HG02588 (cell line): ENCODE results near the gene UBE2L3.
"Not testable (repeated sequence)": the region's sequence is repeated elsewhere in the genome, so short reads cannot be mapped to it uniquely, and the experiment has no call there.

Experiments
- ATAC-seq: cut with Tn5 transposase; IDR thresholded peaks from one replicate; pipeline ENCODE4 v1.9.1; 2021; ENCODE audit warnings: mild to moderate bottlenecking, moderate library complexity; ENCODE audit not compliant: unreplicated experiment

The UBE2L3 gene

GRCh38 chr22:21598302-21598701 is 30.8 kb downstream of the UBE2L3 start:
- ATAC-seq: no peak

DNA sequence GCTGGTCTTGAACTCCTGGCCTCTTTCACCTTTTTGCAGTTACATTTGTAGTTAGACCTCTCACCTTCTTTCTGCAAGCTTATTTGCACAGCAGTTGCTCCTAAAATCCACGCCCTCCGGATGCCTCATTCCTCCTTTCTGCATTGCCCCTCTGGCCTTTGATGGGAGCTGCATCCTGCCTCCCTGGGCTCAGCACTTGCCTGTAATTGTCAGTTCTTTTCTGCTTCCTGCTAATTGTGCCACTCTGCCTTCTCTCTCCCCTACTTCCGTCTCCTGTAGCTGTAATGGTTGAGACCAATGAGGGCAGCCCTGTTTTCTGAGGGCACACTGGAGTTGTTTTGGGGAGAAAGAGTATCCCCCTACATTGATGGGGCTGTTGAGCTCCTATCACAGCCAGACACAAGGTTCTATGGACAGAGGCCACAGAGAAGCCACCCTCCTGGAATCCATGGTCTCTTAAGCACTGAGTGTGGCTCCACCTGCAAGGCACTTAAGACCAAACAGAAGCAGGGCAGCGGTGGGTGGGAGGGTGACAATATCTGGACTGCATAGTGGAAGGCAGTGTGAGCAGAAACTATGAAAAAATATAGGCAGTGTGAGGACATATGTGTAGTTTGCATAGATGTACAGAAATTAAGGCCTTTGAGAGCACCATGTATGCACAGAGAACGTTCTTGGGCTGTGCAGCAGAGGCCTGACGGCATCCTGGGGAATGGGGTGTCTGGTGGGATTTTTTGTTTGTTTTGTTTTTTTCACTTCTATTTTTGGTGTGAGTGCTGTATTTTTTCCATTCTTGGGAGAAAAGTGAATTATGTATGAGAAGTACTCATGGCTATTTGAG is 31.8 kb downstream of the UBE2L3 start:
- no peak for ATAC-seq

- no peak for ATAC-seq
These were observed 35.1 kb downstream of the UBE2L3 start for GRCh38 chr22:21602579-21602978.

DNA sequence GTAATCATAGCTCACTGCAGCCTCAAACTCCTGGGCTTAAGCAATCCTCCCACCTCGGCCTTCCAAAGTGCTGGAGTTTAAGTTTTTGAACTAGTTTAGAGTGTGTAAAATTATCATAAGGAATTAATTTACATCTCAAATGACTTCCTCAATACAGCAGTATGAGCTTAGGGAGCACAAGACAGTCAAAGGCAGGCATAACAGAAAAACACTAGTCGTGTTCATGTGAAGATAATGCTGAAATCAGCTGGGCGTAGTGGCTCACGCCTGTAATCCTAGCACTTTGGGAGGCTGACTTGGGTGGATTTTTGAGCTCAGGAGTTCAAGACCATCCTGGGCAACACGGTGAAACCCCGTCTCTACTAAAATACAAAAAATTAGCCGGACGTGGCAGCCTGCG is 36.5 kb downstream of the UBE2L3 start:
- ATAC-seq: no peak

GRCh38 chr22:21605887-21606564 is 38.5 kb downstream of the UBE2L3 start:
- ATAC-seq: no peak

DNA sequence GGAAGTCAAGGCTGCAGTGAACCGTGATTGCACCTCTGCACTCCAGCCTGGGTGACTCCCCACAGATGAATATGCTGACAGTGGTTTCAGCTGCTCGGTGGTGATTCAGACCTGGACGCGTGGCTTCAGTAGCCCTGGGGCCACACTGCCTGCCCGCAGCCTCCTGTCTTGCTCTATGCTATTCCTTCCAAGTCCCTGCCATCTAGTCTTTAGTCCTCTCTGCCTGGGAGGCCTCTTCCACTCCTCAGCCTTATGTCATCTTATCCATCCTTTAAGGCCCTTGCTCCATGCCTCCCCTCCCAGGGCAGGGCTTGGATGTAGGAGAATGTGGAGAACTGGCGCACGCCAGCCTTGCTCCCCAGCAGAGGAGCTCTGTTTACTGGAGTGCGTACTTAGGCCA is 39.3 kb downstream of the UBE2L3 start:
- no peak for ATAC-seq

DNA sequence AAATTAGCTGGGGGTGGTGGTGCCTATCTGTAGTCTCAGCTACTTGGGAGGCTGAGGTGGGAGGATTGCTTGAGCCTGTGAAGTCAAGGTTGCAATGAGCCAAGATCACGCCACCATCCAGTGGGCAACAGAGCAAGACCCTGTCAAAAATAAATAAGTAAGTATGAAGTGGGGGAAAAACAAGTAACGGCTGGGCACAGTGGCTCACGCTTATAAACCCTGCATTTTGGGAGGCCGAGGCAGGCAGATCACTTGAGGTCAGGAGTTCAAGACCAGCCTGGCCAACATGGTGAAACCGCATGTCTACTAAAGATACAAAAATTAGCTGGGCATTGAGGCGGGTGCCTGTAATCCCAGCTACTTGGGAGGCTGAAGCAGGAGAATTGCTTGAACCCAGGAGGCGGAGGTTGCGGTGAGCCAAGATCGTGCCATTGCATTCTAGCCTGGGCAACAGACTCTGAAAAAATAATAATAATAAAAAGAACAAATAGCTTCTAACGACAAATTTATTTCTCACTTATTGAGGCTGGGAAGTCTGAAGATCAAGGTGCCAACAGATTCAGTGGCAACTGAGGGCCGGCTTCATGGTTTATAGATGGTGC is 42.1 kb downstream of the UBE2L3 start:
- ATAC-seq: not testable (repeated sequence)

- no peak for ATAC-seq
These were observed 43.9 kb downstream of the UBE2L3 start for GRCh38 chr22:21611210-21611977.

DNA sequence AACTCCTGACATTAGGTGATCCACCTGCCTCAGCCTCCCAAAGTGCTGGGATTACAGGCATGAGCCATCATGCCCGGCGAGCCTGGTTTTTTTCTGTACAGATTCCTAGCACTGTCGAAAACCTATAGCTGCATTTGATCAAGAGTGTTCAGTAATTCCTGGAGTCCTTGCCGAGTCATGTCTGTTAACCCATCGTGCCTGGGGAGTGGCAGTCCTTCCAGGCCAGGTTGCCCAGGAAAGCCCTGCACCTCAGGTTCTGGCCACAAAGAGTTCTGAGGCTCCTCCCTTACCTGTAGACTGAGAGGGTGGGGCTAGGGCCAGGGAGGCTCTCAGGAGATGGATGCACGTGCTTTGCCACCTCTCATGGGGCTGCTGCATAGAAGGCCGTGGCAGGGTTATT is 45.3 kb downstream of the UBE2L3 start:
- ATAC-seq: no peak

DNA sequence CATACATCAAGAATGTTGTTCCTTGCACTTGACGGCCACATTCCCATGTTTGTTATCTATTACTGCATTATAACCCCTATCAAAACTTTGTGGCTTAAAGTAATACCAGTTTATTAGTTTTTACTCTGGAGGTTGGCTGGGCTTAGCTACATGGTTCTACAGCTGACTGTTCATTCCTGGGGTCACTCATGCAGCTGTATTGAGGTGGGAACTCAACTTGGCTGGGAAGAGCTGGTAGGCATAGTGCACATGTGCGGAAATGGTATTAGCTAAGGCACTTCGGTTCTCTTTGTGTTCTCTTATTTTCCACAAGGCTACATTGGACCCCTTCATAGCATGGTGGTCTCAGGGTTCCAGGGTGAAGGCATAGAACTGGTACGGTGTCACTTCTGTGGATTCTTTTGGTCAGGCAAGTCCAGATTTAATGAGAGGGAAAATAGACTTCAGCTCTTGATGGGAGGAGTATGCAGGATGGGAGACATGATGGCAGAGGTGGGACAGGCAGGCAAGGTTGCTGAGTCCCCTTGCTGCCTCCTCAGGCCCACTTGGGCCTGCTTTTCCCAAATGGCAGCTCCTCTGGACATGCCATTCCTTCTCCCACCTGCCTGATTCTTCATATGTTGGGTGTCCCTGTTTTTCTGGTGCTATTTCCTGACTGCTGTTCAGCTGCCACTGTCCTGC is 46.2 kb downstream of the UBE2L3 start:
- ATAC-seq: no peak

DNA sequence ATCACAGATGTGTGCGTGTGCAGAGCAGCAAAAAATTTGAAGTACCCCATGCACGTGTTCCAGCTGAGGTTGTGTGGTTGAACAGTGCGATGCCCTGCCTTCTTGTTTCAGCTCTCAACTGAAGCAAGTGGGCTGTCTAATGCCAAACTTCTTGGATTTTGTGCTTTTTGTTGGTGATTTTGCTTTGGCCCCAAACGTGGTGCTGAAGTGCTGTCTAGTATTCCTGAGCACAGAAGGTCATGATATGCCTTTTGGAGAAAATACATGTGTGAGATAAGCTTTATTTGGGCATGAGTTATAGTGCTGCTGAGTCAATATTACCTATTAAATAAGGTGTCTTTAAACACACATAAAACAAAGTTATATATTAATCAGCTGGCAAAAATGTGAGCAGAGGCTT is 48.2 kb downstream of the UBE2L3 start:
- no peak for ATAC-seq

DNA sequence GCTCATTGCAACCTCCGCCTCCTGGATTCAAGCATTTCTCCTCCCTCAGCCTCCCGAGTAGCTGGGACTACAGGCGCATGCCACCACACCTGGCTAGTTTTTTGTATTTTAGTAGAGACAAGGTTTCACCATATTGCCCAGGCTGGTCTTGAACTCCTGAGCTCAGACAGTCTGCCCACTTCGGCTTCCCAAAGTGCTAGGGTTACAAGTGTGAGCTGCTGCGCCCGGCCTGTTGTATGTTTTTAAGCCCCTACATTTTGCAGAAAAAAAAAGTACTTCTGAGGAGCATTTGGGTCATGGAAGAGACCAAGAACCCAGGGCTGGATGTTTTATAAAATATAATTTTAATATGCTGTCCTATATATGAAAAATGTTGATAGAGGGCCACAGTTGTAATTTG is 49.8 kb downstream of the UBE2L3 start:
- not testable (repeated sequence) for ATAC-seq

- ATAC-seq: no peak
These were observed 53.5 kb downstream of the UBE2L3 start for GRCh38 chr22:21621025-21621424.

- no peak for ATAC-seq
These were observed 54.8 kb downstream of the UBE2L3 start for GRCh38 chr22:21622011-21622918.

DNA sequence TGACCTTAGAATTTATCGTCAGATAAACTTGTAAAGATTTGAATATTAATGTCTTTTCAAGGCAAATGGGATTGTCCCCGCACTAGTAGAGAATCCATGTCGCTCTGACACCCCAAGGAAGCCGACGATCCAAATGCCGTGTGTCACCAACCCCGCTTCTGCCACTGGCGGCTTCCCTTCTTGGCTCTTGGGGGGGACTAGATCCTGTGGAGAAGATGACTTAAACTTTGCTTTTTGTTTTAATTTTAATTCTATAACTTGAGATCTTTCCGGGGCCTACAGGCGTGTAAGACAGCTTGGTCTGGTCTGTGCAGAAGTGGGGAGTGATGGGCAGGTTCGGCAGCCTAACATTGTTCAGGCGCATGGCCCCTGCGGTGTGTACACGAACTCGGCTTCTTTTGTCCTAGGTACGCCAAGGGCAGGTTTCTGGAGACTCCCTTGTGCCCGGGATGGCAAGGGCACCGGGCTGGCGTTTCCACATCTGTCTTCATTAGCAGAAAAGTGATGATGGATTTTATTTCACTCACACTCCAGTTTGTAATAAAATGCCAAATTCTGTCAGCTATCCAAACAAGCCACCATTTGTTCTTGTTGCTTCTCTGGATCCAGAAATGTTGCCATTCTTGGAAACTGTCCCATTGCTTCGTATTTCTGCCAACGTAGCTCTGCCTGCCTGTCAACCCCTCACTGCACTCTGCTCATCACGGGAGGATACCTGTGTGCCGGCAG is 55.6 kb downstream of the UBE2L3 start:
- ATAC-seq: no peak

GRCh38 chr22:21623648-21623970 is 56.1 kb downstream of the UBE2L3 start:
- ATAC-seq: no peak

DNA sequence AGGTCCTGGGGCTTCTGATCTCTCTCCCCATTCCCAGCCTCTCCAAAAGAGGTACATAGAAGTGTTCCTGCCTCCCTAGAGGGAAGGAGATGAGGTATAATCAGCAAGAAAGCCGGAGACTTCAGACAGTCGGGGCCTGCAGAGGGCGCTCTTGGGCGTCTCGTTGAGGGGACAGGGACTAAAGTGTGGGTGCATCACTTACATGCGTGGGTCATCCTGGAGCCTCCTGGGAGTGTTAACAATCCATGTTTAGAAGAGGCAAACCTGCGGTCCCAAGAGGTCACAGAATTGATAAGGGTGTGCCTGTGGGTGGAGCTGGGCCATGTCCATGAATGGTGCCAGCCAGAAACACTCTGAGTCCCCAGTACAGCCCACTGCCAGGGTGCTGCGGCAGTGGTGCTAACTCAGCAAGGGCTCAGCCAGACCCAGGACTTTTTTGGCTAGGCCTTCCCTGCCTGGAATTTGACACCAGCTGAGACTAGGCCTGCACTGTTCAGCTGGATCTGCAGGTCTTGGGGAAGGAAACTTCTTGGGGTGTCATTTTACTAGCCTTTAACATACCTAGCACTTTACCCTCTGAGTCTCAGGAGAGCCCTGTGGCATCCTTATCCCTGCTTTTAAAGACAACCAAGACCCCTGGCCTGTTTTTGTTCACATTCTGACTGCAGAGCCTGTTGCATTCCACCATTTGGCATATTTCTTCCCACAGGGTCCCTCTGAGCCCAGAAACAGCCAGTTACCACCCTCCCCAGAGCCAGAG is 56.8 kb downstream of the UBE2L3 start:
- ATAC-seq: no peak
